ENCODE measurements around the gene PFKFB4.

Gene PFKFB4

DNA sequence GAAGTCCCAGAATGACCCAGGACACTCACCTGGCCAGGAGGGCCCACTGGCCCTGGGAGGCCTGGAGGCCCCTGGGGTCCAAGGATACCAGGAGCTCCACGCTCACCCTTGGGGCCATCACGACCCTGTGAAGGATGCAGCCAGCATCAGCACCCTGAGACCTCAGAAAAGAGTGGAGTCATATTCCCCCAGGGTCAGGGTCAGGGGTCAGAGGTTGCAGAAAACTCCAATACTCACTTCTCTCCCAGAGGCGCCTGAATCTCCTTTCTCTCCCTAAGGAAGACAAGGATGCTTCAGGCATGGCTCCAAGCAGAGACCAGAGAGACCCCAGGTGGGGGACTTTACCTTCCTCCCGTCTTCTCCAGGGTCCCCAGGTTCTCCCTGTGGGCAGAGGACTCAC, 20.0 kb upstream of the PFKFB4 start:
- DNase-seq (ENCODE audit: low read depth): no peak
- no peak overlapping the region for H3K4me3 ChIP-seq (ENCODE audit: low read depth, low read length)
- TF ChIP-seq, protein P1, sequence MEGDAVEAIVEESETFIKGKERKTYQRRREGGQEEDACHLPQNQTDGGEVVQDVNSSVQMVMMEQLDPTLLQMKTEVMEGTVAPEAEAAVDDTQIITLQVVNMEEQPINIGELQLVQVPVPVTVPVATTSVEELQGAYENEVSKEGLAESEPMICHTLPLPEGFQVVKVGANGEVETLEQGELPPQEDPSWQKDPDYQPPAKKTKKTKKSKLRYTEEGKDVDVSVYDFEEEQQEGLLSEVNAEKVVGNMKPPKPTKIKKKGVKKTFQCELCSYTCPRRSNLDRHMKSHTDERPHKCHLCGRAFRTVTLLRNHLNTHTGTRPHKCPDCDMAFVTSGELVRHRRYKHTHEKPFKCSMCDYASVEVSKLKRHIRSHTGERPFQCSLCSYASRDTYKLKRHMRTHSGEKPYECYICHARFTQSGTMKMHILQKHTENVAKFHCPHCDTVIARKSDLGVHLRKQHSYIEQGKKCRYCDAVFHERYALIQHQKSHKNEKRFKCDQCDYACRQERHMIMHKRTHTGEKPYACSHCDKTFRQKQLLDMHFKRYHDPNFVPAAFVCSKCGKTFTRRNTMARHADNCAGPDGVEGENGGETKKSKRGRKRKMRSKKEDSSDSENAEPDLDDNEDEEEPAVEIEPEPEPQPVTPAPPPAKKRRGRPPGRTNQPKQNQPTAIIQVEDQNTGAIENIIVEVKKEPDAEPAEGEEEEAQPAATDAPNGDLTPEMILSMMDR (IDR thresholded peaks at IDR 0.05; ENCODE audit: low read depth, low read length): no peak
- TF ChIP-seq POLR2A (IDR thresholded peaks at IDR 0.05; ENCODE audit: extremely low read depth, insufficient read length) (no peak), MYC (IDR thresholded peaks at IDR 0.05; ENCODE audit: low read depth, low read length) (no peak)
- TF ChIP-seq, protein P2, sequence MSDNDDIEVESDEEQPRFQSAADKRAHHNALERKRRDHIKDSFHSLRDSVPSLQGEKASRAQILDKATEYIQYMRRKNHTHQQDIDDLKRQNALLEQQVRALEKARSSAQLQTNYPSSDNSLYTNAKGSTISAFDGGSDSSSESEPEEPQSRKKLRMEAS (IDR thresholded peaks at IDR 0.05; ENCODE audit: low read depth, low read length): no peak

DNA sequence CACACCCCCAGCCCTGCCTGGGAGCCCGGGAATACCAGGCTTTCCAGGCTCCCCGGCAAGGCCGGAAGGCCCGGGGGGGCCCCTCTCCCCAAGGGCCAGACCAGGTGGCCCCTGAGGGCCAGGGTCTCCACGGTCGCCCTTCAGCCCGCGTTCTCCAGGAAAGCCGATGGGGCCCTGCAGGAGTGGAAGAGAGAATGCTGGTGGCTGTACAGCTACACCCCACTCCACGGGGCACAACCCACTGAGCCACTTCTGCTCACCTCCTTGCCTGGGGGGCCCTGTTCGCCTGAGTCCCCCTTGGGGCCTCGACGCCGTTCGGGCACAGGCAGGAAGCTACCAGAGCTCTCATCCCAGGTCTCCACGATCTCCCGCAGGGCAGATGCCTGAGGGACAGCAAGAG, 18.8 kb upstream of the PFKFB4 start:
- TF ChIP-seq, protein P1 (IDR thresholded peaks at IDR 0.05; ENCODE audit: low read depth, low read length): no peak
- TF ChIP-seq MYC (IDR thresholded peaks at IDR 0.05; ENCODE audit: low read depth, low read length) (no peak), POLR2A (IDR thresholded peaks at IDR 0.05; ENCODE audit: extremely low read depth, insufficient read length) (no peak)
- TF ChIP-seq, protein P2 (IDR thresholded peaks at IDR 0.05; ENCODE audit: low read depth, low read length): no peak
- DNase-seq (ENCODE audit: low read depth): no peak
- H3K4me3 ChIP-seq (ENCODE audit: low read depth, low read length): no peak overlapping the region

DNA sequence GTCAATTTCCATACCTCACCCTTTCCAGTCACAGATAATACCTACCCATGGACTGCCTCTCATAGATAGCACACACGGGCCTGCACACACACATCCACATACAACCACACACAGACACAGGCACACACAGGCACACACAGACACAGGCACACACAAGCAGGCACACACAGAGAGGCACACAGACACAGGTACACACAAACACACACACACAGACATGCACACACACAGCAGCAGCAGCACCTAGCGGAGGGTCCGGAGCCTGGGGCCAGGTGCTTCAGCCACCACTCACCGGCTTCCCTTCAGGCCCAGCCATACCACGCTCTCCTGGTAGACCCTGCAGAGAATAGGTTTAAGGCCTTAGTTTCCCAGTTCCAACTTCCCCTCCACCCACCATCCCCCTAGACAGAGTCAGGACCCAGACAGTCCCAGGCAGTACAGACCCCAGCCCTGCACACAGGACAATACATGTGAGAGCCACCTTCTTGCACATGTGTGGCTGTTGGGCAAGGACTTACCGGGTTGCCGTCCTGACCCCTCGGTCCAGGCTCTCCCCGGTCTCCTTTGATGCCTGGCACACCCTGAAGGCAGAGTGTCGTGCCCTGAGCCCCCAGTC, 17.5 kb upstream of the PFKFB4 start:
- no peak for TF ChIP-seq POLR2A (IDR thresholded peaks at IDR 0.05; ENCODE audit: extremely low read depth, insufficient read length)
- TF ChIP-seq MYC (IDR thresholded peaks at IDR 0.05; ENCODE audit: low read depth, low read length): no peak
- TF ChIP-seq, protein P2 (IDR thresholded peaks at IDR 0.05; ENCODE audit: low read depth, low read length): no peak
- TF ChIP-seq, protein P1 (IDR thresholded peaks at IDR 0.05; ENCODE audit: low read depth, low read length): no peak
- H3K4me3 ChIP-seq (ENCODE audit: low read depth, low read length): no peak overlapping the region
- no peak for DNase-seq (ENCODE audit: low read depth)

DNA sequence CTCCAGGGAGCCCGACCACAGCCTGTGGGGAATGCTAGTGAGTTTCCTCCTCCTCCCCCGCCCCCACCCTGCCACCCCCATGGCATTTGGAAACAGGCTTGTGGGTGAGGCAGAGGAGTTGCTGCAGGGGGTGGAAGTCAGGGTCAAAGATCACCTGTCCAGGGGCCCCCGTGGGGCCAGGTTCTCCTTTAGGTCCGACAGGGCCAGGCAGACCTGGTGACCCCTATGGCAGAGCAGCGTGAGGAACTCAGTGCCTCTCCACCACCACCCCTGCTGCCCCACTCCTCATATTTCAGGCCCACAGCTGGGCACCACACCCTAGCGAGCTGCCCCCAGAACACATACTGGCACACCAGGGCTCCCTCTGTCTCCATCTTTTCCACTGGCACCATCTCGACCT, 15.9 kb upstream of the PFKFB4 start:
- H3K4me3 ChIP-seq (ENCODE audit: low read depth, low read length): no peak overlapping the region
- TF ChIP-seq, protein P1 (IDR thresholded peaks at IDR 0.05; ENCODE audit: low read depth, low read length): no peak
- TF ChIP-seq MYC (IDR thresholded peaks at IDR 0.05; ENCODE audit: low read depth, low read length) (no peak), POLR2A (IDR thresholded peaks at IDR 0.05; ENCODE audit: extremely low read depth, insufficient read length) (no peak)
- TF ChIP-seq, protein P2 (IDR thresholded peaks at IDR 0.05; ENCODE audit: low read depth, low read length): no peak
- no peak for DNase-seq (ENCODE audit: low read depth)

DNA sequence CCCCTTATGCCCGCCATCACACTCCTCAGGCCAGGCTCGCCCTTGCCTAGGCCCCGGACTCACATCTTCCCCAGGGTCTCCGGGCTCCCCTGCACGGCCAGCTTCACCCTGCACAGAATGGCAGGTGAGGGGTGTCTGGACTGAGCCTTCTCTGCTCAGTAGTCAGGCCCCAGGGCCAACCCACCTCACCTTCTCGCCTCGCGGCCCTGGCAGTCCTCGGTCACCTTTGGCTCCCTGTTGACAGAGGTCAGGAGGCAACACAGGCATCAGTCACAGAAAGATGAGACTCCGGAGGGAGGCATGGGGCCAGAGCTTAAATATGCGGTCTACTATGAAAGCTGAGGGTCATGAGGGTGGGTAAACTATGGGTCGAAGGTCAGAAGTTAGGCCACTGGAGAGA, 15.3 kb upstream of the PFKFB4 start:
- no peak overlapping the region for H3K4me3 ChIP-seq (ENCODE audit: low read depth, low read length)
- DNase-seq (ENCODE audit: low read depth): no peak
- TF ChIP-seq, protein P1 (IDR thresholded peaks at IDR 0.05; ENCODE audit: low read depth, low read length): no peak
- TF ChIP-seq MYC (IDR thresholded peaks at IDR 0.05; ENCODE audit: low read depth, low read length) (no peak), POLR2A (IDR thresholded peaks at IDR 0.05; ENCODE audit: extremely low read depth, insufficient read length) (no peak)
- TF ChIP-seq, protein P2 (IDR thresholded peaks at IDR 0.05; ENCODE audit: low read depth, low read length): no peak
